Left lung (tissue), 10 donors: ENCODE measurements around the gene ARHGEF28. TPM values are rescaled to one million over a fixed set of nuclear protein-coding genes. Genes with fewer than 3 reads are reported as not detected.

ENCODE experiments used
- ATAC-seq: fragments of 200-7000 bp; cut with Tn5 transposase; one replicate; pipeline ENCODE4 v1.9.1; 2020; ENCODE audit warnings: moderate library complexity
- DNase-seq, 4 donors: peaks; one replicate each; pipeline ENCODE4 v3.0.0-alpha.2; 2013 to 2020
- H3K27ac ChIP-seq, 2 donors: fragments of 200-600 bp; sonication (generic) in 1 of 2; one replicate each; pipeline versions ENCODE4 v1.5.0 to v1.8.0; 2020 to 2021
- H3K27me3 ChIP-seq, 2 donors: fragments of 200-600 bp; sonication (generic) in 1 of 2; one replicate each; pipeline versions ENCODE4 v1.5.0 to v1.8.0; 2020 to 2021
- H3K36me3 ChIP-seq, 2 donors: fragments of 200-600 bp; sonication (generic) in 1 of 2; one replicate each; pipeline versions ENCODE4 v1.5.0 to v1.8.0; 2020 to 2021
- H3K4me1 ChIP-seq, 2 donors: fragments of 200-600 bp; one replicate each; pipeline ENCODE4 v1.8.0; 2021
- H3K4me3 ChIP-seq, 2 donors: fragments of 200-600 bp; sonication (generic) in 1 of 2; one replicate each; pipeline versions ENCODE4 v1.5.0 to v1.8.0; 2020 to 2021; ENCODE audit warnings: mild to moderate bottlenecking in 1 of 2
- H3K9me3 ChIP-seq, 2 donors: fragments of 200-600 bp; sonication (generic) in 1 of 2; one replicate each; pipeline versions ENCODE4 v1.5.0 to v1.8.0; 2020 to 2021
- CTCF ChIP-seq, 2 donors: fragments of 200-600 bp; sonication (generic) in 1 of 2; IDR thresholded peaks; one replicate each; pipeline versions ENCODE4 v1.5.0 to v1.8.0; 2021; ENCODE audit warnings: antibody characterized with exemption in 2 of 2
- intact Hi-C, 2 donors: fragments of 100-400 bp; cut with DNase I; formaldehyde crosslinking; loops; one replicate each; pipeline versions ENCODE4 v1.11.2 to v1.14.2; 2022
- polyA plus RNA-seq, 6 donors: library from polyadenylated mRNA; unstranded; fragments of 120-200 nt; gene quantifications; one replicate each; pipeline ENCODE4 v1.2.1, GENCODE V29; 2013; ENCODE audit not compliant: insufficient read length in 6 of 6
- total RNA-seq, 2 donors: library from RNA; stranded (reverse); fragmentation: NEBNext Ultra II Directional; extraction: Animal tissue kit (Norgen Biotek cat#: 25700); gene quantifications; one replicate each; pipeline ENCODE4 v1.2.1, GENCODE V29; 2021
- donor health status: DM: no; HTN: yes; CAD: no.
- donor health status: DM: no; HTN: no; CAD: no.

Gene ARHGEF28
- total and polyA plus RNA-seq, 8 donors = 8.4 to 16.4 (median 10.3) TPM

- Histone ChIP-seq H3K4me1 (peaks cover 0 to 13% of the 10 kb centered on the region in 2 donors), H3K9me3 (no peaks in the 10 kb centered on the region), H3K4me3 (no peak overlapping the region), H3K27ac (no peak overlapping the region), H3K36me3 (no peaks in the 10 kb centered on the region), H3K27me3 (no peaks in the 10 kb centered on the region)
- DNase-seq (no peak), ATAC-seq (peak; percentile 64)
- TF ChIP-seq CTCF (IDR thresholded peaks at IDR 0.05) = no peak
- intact Hi-C loops = no loop called here
Observed at GRCh38 chr5:73663860-73664240, 37.9 kb downstream of the ARHGEF28 start.

GRCh38 chr5:73664796-73665195 is 38.8 kb downstream of the ARHGEF28 start:
- Histone ChIP-seq H3K27ac (no peak overlapping the region), H3K4me1 (peaks cover 0 to 13% of the 10 kb centered on the region in 2 donors), H3K4me3 (no peak overlapping the region), H3K36me3 (no peaks in the 10 kb centered on the region), H3K9me3 (no peaks in the 10 kb centered on the region), H3K27me3 (no peaks in the 10 kb centered on the region)
- TF ChIP-seq CTCF (IDR thresholded peaks at IDR 0.05) = no peak
- no peak for ATAC-seq
- intact Hi-C loops = no loop called here
- DNase-seq = no peak

GRCh38 chr5:73666891-73667290 is 40.9 kb downstream of the ARHGEF28 start:
- no peak overlapping the region for H3K4me3 ChIP-seq
- DNase-seq (no peak), ATAC-seq (no peak)
- TF ChIP-seq CTCF (IDR thresholded peaks at IDR 0.05) = no peak
- no peaks in the 10 kb centered on the region for H3K27me3 ChIP-seq
- peaks cover 0 to 5% of the 10 kb centered on the region in 2 donors for H3K4me1 ChIP-seq
- no peak overlapping the region for H3K27ac ChIP-seq
- H3K9me3 ChIP-seq = no peaks in the 10 kb centered on the region
- intact Hi-C loops = no loop called here
- no peaks in the 10 kb centered on the region for H3K36me3 ChIP-seq

GRCh38 chr5:73668017-73668416 is 42.0 kb downstream of the ARHGEF28 start:
- peaks cover 0 to 4% of the 10 kb centered on the region in 2 donors for H3K4me1 ChIP-seq
- no peak for TF ChIP-seq CTCF (IDR thresholded peaks at IDR 0.05)
- no peaks in the 10 kb centered on the region for H3K27me3 ChIP-seq
- H3K4me3 ChIP-seq = no peak overlapping the region
- H3K36me3 ChIP-seq = no peaks in the 10 kb centered on the region
- no peaks in the 10 kb centered on the region for H3K9me3 ChIP-seq
- DNase-seq (no peak), ATAC-seq (no peak)
- no peak overlapping the region for H3K27ac ChIP-seq
- intact Hi-C loops = no loop called here

- no peak overlapping the region for H3K27ac ChIP-seq
- ATAC-seq (peak; percentile 29), DNase-seq (no peak)
- no peaks in the 10 kb centered on the region for H3K27me3 ChIP-seq
- no peak overlapping the region for H3K4me3 ChIP-seq
- H3K9me3 ChIP-seq = no peaks in the 10 kb centered on the region
- peaks cover 0 to 9% of the 10 kb centered on the region in 2 donors for H3K4me1 ChIP-seq
- no peak for TF ChIP-seq CTCF (IDR thresholded peaks at IDR 0.05)
- no peaks in the 10 kb centered on the region for H3K36me3 ChIP-seq
- intact Hi-C loops = no loop called here
Observed at GRCh38 chr5:73668486-73669111, 42.6 kb downstream of the ARHGEF28 start.
